HEK293 (cell line): ENCODE results near the gene TBC1D16.

Experiments
- BCL11B ChIP-seq: fragments of 450-650 bp; formaldehyde crosslinking; IDR thresholded peaks from 2 replicates; pipeline ENCODE4 v1.5.1; 2016; ENCODE audit warnings: low read depth, missing biosample characterization, missing genetic modification characterization
- GLI2 ChIP-seq: fragments of 450-650 bp; formaldehyde crosslinking; IDR thresholded peaks from 2 replicates; pipeline ENCODE4; 2017; ENCODE audit warnings: missing biosample characterization, missing genetic modification characterization, low read depth, borderline replicate concordance
- HIC1 ChIP-seq: fragments of 450-650 bp; formaldehyde crosslinking; IDR thresholded peaks from 2 replicates; pipeline ENCODE4 v1.5.1; 2016; ENCODE audit warnings: missing biosample characterization, missing genetic modification characterization
- MEIS1 ChIP-seq: sonication (generic); formaldehyde crosslinking; IDR thresholded peaks from 2 replicates; pipeline ENCODE4 v1.8.1; 2022; ENCODE audit warnings: missing genetic modification reagents, mild to moderate bottlenecking, borderline replicate concordance
- MZF1 ChIP-seq: fragments of 450-650 bp; formaldehyde crosslinking; IDR thresholded peaks from 2 replicates; pipeline ENCODE4 v1.5.1; 2017; ENCODE audit warnings: missing biosample characterization, missing genetic modification characterization, borderline replicate concordance
- PRDM1 ChIP-seq: fragments of 450-650 bp; formaldehyde crosslinking; IDR thresholded peaks from 2 replicates; pipeline ENCODE4; 2016; ENCODE audit warnings: missing biosample characterization, missing genetic modification characterization
- SP7 ChIP-seq: fragments of 450-650 bp; formaldehyde crosslinking; IDR thresholded peaks from 2 replicates; pipeline ENCODE4 v1.5.1; 2016; ENCODE audit warnings: missing biosample characterization, missing genetic modification characterization
- WT1 ChIP-seq: fragments of 450-650 bp; formaldehyde crosslinking; IDR thresholded peaks from 2 replicates; pipeline ENCODE4 v1.5.1; 2016; ENCODE audit warnings: missing biosample characterization, missing genetic modification characterization
- YY1 ChIP-seq: fragments of 450-650 bp; formaldehyde crosslinking; IDR thresholded peaks from 2 replicates; pipeline ENCODE4 v1.5.1; 2018; ENCODE audit warnings: missing biosample characterization, missing genetic modification characterization
- ZBTB1 ChIP-seq: fragments of 450-650 bp; formaldehyde crosslinking; IDR thresholded peaks from 2 replicates; pipeline ENCODE4 v1.5.1; 2016; ENCODE audit warnings: missing biosample characterization, missing genetic modification characterization
- ZBTB44 ChIP-seq: fragments of 450-650 bp; IDR thresholded peaks from 2 replicates; pipeline ENCODE4 v1.5.1; 2018; ENCODE audit warnings: missing biosample characterization, mild to moderate bottlenecking, missing genetic modification characterization
- ZEB2 ChIP-seq: fragments of 450-650 bp; formaldehyde crosslinking; IDR thresholded peaks from 2 replicates; pipeline ENCODE4 v1.5.1; 2016; ENCODE audit warnings: missing biosample characterization, missing genetic modification characterization
- ZIC2 ChIP-seq: fragments of 450-650 bp; formaldehyde crosslinking; IDR thresholded peaks from 2 replicates; pipeline ENCODE4 v1.5.1; 2016; ENCODE audit warnings: missing biosample characterization, missing genetic modification characterization
- ZNF146 ChIP-seq: fragments of 450-650 bp; formaldehyde crosslinking; IDR thresholded peaks from 2 replicates; pipeline ENCODE4 v1.5.1; 2016; ENCODE audit warnings: missing biosample characterization, missing genetic modification characterization
- ZNF211 ChIP-seq: fragments of 450-650 bp; formaldehyde crosslinking; IDR thresholded peaks from 2 replicates; pipeline ENCODE4 v1.5.1; 2016; ENCODE audit warnings: low read depth, missing biosample characterization, missing genetic modification characterization
- ZNF24 ChIP-seq: fragments of 450-650 bp; formaldehyde crosslinking; IDR thresholded peaks from 2 replicates; pipeline ENCODE4 v1.5.1; 2016; ENCODE audit warnings: missing biosample characterization, missing genetic modification characterization
- ZNF280D ChIP-seq: fragments of 450-650 bp; formaldehyde crosslinking; IDR thresholded peaks from 2 replicates; pipeline ENCODE4 v1.5.1; 2016; ENCODE audit warnings: missing biosample characterization, missing genetic modification characterization
- ZNF311 ChIP-seq: fragments of 450-650 bp; formaldehyde crosslinking; IDR thresholded peaks from 2 replicates; pipeline ENCODE4 v1.5.1; 2017; ENCODE audit warnings: missing biosample characterization, missing genetic modification characterization, borderline replicate concordance
- ZNF449 ChIP-seq: fragments of 450-650 bp; formaldehyde crosslinking; IDR thresholded peaks from 2 replicates; pipeline ENCODE4 v1.5.1; 2017; ENCODE audit warnings: missing biosample characterization, mild to moderate bottlenecking, missing genetic modification characterization, moderate library complexity
- ZNF48 ChIP-seq: fragments of 450-650 bp; formaldehyde crosslinking; IDR thresholded peaks from 2 replicates; pipeline ENCODE4 v1.5.1; 2016; ENCODE audit warnings: missing biosample characterization, missing genetic modification characterization
- ZNF549 ChIP-seq: fragments of 450-650 bp; IDR thresholded peaks from 2 replicates; pipeline ENCODE4 v1.5.1; 2018; ENCODE audit warnings: missing biosample characterization, missing genetic modification characterization, mild to moderate bottlenecking, inconsistent platforms, moderate library complexity
- ZNF558 ChIP-seq: fragments of 450-650 bp; formaldehyde crosslinking; IDR thresholded peaks from 2 replicates; pipeline ENCODE4 v1.5.1; 2016; ENCODE audit warnings: missing biosample characterization, missing genetic modification characterization
- ZNF585B ChIP-seq: fragments of 450-650 bp; formaldehyde crosslinking; IDR thresholded peaks from 2 replicates; pipeline ENCODE4 v1.5.1; 2016; ENCODE audit warnings: missing biosample characterization, missing genetic modification characterization
- ZNF692 ChIP-seq: fragments of 450-650 bp; formaldehyde crosslinking; IDR thresholded peaks from 2 replicates; pipeline ENCODE4 v1.5.1; 2016; ENCODE audit warnings: missing biosample characterization, missing genetic modification characterization
- ZNF701 ChIP-seq: fragments of 450-650 bp; formaldehyde crosslinking; IDR thresholded peaks from 2 replicates; pipeline ENCODE4 v1.5.1; 2016; ENCODE audit warnings: missing biosample characterization, missing genetic modification characterization
- ZNF837 ChIP-seq: fragments of 450-650 bp; formaldehyde crosslinking; IDR thresholded peaks from 2 replicates; pipeline ENCODE4 v1.5.1; 2016; ENCODE audit warnings: missing biosample characterization, missing genetic modification characterization
- ZSCAN23 ChIP-seq: fragments of 450-650 bp; formaldehyde crosslinking; IDR thresholded peaks from 2 replicates; pipeline ENCODE4 v1.5.1; 2016; ENCODE audit warnings: missing biosample characterization, missing genetic modification characterization
- TF ChIP-seq, protein P1 (sequence below): sonication (generic); formaldehyde crosslinking; IDR thresholded peaks from 2 replicates; pipeline ENCODE4 v1.8.1; 2022; ENCODE audit warnings: mild to moderate bottlenecking, moderate library complexity, missing genetic modification reagents

Gene TBC1D16

GRCh38 chr17:80035937-80036714 lies 454 bp upstream of the TBC1D16 start, which contains the start of gene CCDC40 (continued):
- TF ChIP-seq PRDM1 (no peak), ZNF692 (tag by site-specific recombination) (no peak), ZNF837 (no peak), ZBTB44 (tag by site-specific recombination) (0 out of 2 replicates have a peak, but pooled peaks have one; percentile 14), ZEB2 (peak; percentile 6), BCL11B (no peak), ZNF211 (tag by site-specific recombination) (no peak), SP7 (tag by site-specific recombination) (no peak), ZNF146 (tag by site-specific recombination) (no peak), ZNF280D (tag by site-specific recombination) (no peak), ZNF549 (tag by site-specific recombination) (no peak), MEIS1 (CRISPR knock-in tag) (no peak), ZNF585B (tag by site-specific recombination) (no peak), GLI2 (tag by site-specific recombination) (no peak), ZBTB1 (no peak), WT1 (tag by site-specific recombination) (no peak), ZNF311 (no peak), ZNF558 (no peak), ZNF701 (tag by site-specific recombination) (no peak), ZNF48 (tag by site-specific recombination) (no peak), YY1 (tag by site-specific recombination) (peak; percentile 83; the same call in 1 of the 2 replicates), MZF1 (tag by site-specific recombination) (no peak), HIC1 (tag by site-specific recombination) (peak; percentile 64), ZSCAN23 (no peak), ZNF449 (tag by site-specific recombination) (no peak), ZNF24 (no peak), ZIC2 (tag by site-specific recombination) (peak; percentile 75)
- TF ChIP-seq, protein P1, sequence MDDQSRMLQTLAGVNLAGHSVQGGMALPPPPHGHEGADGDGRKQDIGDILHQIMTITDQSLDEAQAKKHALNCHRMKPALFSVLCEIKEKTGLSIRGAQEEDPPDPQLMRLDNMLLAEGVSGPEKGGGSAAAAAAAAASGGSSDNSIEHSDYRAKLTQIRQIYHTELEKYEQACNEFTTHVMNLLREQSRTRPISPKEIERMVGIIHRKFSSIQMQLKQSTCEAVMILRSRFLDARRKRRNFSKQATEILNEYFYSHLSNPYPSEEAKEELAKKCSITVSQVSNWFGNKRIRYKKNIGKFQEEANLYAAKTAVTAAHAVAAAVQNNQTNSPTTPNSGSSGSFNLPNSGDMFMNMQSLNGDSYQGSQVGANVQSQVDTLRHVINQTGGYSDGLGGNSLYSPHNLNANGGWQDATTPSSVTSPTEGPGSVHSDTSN (CRISPR knock-in tag): no peak; the same call in 1 of the 2 replicates
